CD4-positive, alpha-beta T cell (primary cell): Measurements from ENCODE around the gene TYSND1. TPM values are rescaled to one million over a fixed set of nuclear protein-coding genes. Genes with fewer than 3 reads are reported as not detected.

Source experiments
- ATAC-seq: fragments of 200-7000 bp; cut with Tn5 transposase; one replicate; pipeline ENCODE4 v1.10.0; 2022; ENCODE audit warnings: mild to moderate bottlenecking; ENCODE audit not compliant: poor library complexity
- CTCF ChIA-PET: fragments of 350-600 bp; sonication (Branson Sonifier 250); formaldehyde crosslinking; loops from one replicate; lab custom pipeline; 2021; ENCODE audit warnings: antibody characterized with exemption, inconsistent platforms; lab: Charles Lee
- POLR2A ChIA-PET: fragments of 350-600 bp; sonication (Branson Sonifier 250); formaldehyde crosslinking; loops from one replicate; lab custom pipeline; 2021; ENCODE audit warnings: antibody characterized with exemption, inconsistent platforms; lab: Charles Lee
- DNase-seq, 14 experiments: peaks; one replicate each; pipeline ENCODE4 v3.0.0-alpha.2; 2013 to 2020; ENCODE audit warnings: mixed read lengths in 2 of 14
- H3K27ac ChIP-seq, 2 donors: one replicate each; pipeline versions ENCODE4 v1.5.1 to v1.7.0; 2013; ENCODE audit warnings: low read length in 2 of 2, low read depth in 1 of 2, mild to moderate bottlenecking in 1 of 2
- H3K27me3 ChIP-seq, 2 experiments: 1 replicate in 1 of 2; 2 replicates in 1 of 2; pipeline versions ENCODE4 v1.6.1 to v1.7.0; 2013; ENCODE audit warnings: low read length in 2 of 2, control low read depth in 1 of 2, mild to moderate bottlenecking in 1 of 2, moderate library complexity in 1 of 2; ENCODE audit not compliant: insufficient read depth in 2 of 2, control insufficient read depth in 1 of 2
- H3K36me3 ChIP-seq: one replicate; pipeline ENCODE4 v1.6.1; 2013; ENCODE audit warnings: low read length, control low read depth; ENCODE audit not compliant: insufficient read depth
- H3K4me1 ChIP-seq: one replicate; pipeline ENCODE4 v1.6.1; 2013; ENCODE audit warnings: low read length, control low read depth; ENCODE audit not compliant: insufficient read depth
- H3K4me3 ChIP-seq: one replicate; pipeline ENCODE4 v1.5.1; 2013; ENCODE audit warnings: mild to moderate bottlenecking, low read length, moderate library complexity
- H3K9me3 ChIP-seq, 2 experiments: 1 replicate in 1 of 2; 2 replicates in 1 of 2; pipeline versions ENCODE4 v1.6.1 to v1.7.0; 2013; ENCODE audit warnings: low read length in 2 of 2, mild to moderate bottlenecking in 2 of 2, control low read depth in 1 of 2, moderate library complexity in 1 of 2; ENCODE audit not compliant: control insufficient read depth in 1 of 2, insufficient read depth in 1 of 2
- H3K27ac Mint-ChIP-seq: one replicate; pipeline ENCODE4 v1.8.0; 2020; ENCODE audit warnings: mixed read lengths
- H3K27me3 Mint-ChIP-seq: one replicate; pipeline ENCODE4 v1.8.0; 2021; ENCODE audit warnings: mixed read lengths
- H3K36me3 Mint-ChIP-seq: one replicate; pipeline ENCODE4 v1.8.0; 2021; ENCODE audit warnings: low read depth, mixed read lengths
- H3K4me1 Mint-ChIP-seq: one replicate; pipeline ENCODE4 v1.8.0; 2021; ENCODE audit warnings: low read depth, mixed read lengths
- H3K4me3 Mint-ChIP-seq: one replicate; pipeline ENCODE4 v1.8.0; 2020; ENCODE audit warnings: mild to moderate bottlenecking, mixed read lengths
- H3K9me3 Mint-ChIP-seq: one replicate; pipeline ENCODE4 v1.8.0; 2020; ENCODE audit warnings: mixed read lengths
- intact Hi-C, 2 experiments: fragments of 100-400 bp; cut with DNase I in 1 of 2; cut with micrococcal nuclease in 1 of 2; formaldehyde crosslinking; loops; one replicate each; pipeline versions ENCODE4 v1.15.1 to v1.9.0; 2023 to 2025; cut with DNase I, micrococcal nuclease
- total RNA-seq, 174 experiments: library from RNA in 2 of 174; stranded (reverse) in 2 of 174; gene quantifications; one replicate each; pipeline ENCODE4 v1.2.3 and lab custom pipeline; 2021 to 2026
- TF ChIP-seq, protein P1 (sequence below): fragments of 200-600 bp; IDR thresholded peaks from one replicate; pipeline ENCODE4 v1.8.0; 2022; ENCODE audit warnings: antibody characterized with exemption, mild to moderate bottlenecking

TYSND1 gene
- total RNA-seq, 2 experiments from 2014 or later, result 12.6 to 13.0 TPM

DNA sequence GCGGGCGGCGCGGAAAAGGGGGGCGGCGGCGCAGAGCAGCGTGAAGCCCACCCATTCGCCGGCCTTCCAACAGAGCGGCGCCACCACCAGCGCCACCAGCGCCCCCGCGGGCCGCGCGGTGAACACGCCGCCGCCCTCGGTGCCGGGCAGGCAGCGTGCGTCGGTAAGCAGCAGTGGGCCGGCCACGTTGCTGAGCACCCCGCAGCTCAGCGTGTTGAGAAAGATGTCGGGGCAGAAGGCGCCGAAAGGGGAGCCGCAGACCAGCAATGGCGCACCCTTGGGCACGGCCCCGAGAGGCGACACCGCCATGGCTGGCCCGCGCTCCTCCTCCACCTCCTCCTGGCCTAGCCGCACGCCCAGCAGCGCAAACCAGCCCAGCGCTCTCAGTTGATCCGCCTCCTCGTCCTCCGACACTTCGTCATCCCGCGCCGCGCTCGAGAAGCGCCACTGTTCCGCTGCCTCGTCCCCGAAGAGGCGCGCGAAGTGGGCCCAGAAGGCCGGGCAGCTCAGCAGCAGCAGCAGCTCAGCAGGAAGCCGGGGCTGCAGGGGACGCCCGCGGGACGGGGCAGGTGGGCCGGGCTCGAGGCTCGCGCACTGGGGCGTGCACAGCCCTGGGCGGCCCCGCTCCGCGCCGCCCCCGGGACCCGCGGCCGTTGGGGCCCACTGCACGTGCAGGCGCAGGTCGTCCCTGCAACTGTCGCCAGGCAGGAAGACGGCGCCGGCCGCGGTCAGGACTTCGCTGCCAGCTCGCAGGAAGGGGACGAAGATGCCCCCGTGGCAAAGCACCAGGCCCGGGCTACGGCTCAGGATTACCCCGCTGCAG, 623 bp downstream of the TYSND1 start:
- TF ChIP-seq, protein P1, sequence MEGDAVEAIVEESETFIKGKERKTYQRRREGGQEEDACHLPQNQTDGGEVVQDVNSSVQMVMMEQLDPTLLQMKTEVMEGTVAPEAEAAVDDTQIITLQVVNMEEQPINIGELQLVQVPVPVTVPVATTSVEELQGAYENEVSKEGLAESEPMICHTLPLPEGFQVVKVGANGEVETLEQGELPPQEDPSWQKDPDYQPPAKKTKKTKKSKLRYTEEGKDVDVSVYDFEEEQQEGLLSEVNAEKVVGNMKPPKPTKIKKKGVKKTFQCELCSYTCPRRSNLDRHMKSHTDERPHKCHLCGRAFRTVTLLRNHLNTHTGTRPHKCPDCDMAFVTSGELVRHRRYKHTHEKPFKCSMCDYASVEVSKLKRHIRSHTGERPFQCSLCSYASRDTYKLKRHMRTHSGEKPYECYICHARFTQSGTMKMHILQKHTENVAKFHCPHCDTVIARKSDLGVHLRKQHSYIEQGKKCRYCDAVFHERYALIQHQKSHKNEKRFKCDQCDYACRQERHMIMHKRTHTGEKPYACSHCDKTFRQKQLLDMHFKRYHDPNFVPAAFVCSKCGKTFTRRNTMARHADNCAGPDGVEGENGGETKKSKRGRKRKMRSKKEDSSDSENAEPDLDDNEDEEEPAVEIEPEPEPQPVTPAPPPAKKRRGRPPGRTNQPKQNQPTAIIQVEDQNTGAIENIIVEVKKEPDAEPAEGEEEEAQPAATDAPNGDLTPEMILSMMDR, result peak; percentile 66
- peak overlapping the region; percentile 82 for H3K4me3 ChIP-seq
- peaks cover 32% of the 10 kb centered on the region for H3K4me1 ChIP-seq
- peak overlapping the region; percentile 76 to 87 for H3K27ac ChIP-seq
- DNase-seq (peak; percentile 47 to 90 (median 66)), ATAC-seq (peak; percentile 55)
- Mint-ChIP-seq H3K4me1 (peaks cover 46% of the 10 kb centered on the region), H3K4me3 (peak overlapping the region; percentile 92), H3K27ac (peak overlapping the region; percentile 91), H3K27me3 (no peaks in the 10 kb centered on the region), H3K36me3 (peaks cover 25% of the 10 kb centered on the region), H3K9me3 (no peaks in the 10 kb centered on the region)
- intact Hi-C loops, result loop anchor here (1.0 to 10.0 kb wide), 10 partner anchors 23 to 669 kb away; partner anchors contain the start of genes PPA1 (in 2 of the 2), EIF4EBP2 (in 1 of the 2), SAR1A (in 1 of the 2) and SGPL1 (in 1 of the 2)
- H3K27me3 ChIP-seq, result no peaks in the 10 kb centered on the region
- POLR2A ChIA-PET, result interaction anchor here (0.6 to 3.5 kb wide), 22 partner anchors 10 to 1704 kb away, joined by 3 to 138 read pairs (median 6); partner anchors contain the start of genes AIFM2, EIF4EBP2, PPA1 and SAR1A
- no peaks in the 10 kb centered on the region for H3K9me3 ChIP-seq
- H3K36me3 ChIP-seq, result peaks cover 27% of the 10 kb centered on the region
- CTCF ChIA-PET, result interaction anchor here (0.8 to 4.0 kb wide), 24 partner anchors 10 to 837 kb away, joined by 3 to 64 read pairs (median 6); partner anchors contain the start of genes AIFM2, EIF4EBP2, PPA1 and SAR1A

DNA sequence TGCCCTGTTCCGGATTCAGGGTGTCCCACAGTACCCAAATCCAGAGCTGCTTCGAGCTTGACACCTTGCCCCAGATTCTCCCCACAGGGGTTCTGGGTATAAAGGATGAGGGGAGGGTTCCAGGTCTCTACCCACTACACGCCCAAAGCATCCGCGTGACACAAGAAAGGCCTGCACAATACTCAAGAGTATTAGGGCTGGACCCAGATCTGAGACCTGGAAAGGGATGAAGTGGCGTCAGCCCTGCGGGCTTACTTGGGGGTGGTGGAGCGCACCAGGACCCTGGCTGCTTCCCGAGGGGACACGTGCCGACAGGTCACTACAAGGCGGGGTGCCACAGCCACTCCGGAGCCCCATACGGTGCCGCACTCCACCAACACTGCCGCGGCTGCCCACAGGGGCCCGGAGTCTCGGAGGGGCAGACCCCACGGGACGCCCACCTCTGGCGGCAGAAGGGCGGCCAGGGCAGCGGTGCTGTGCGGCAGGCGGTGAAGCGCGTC, 1.3 kb downstream of the TYSND1 start:
- Mint-ChIP-seq H3K4me1 (peaks cover 45% of the 10 kb centered on the region), H3K9me3 (no peaks in the 10 kb centered on the region), H3K27me3 (no peaks in the 10 kb centered on the region), H3K36me3 (peaks cover 23% of the 10 kb centered on the region), H3K4me3 (peak overlapping the region; percentile 88), H3K27ac (peak overlapping the region; percentile 91)
- Histone ChIP-seq H3K27ac (peak overlapping the region; percentile 62 to 76), H3K4me3 (peak overlapping the region; percentile 82), H3K36me3 (peaks cover 20% of the 10 kb centered on the region), H3K4me1 (peaks cover 32% of the 10 kb centered on the region), H3K9me3 (no peaks in the 10 kb centered on the region), H3K27me3 (no peaks in the 10 kb centered on the region)
- DNase-seq (peak in 2 of 14 experiments; percentile 5 to 8), ATAC-seq (peak; percentile 1)
- ChIA-PET CTCF (interaction anchor here (1.2 to 4.0 kb wide), 15 partner anchors 11 to 236 kb away, joined by 4 to 64 read pairs (median 7); partner anchors contain the start of genes AIFM2, PPA1 and SAR1A), POLR2A (interaction anchor here (0.6 to 3.5 kb wide), 9 partner anchors 11 to 259 kb away, joined by 3 to 138 read pairs (median 13); partner anchors contain the start of genes EIF4EBP2, PPA1 and SAR1A)
- intact Hi-C loops, result loop anchor here (2.0 to 10.0 kb wide), 7 partner anchors 28 to 670 kb away; partner anchors contain the start of genes EIF4EBP2 (in 1 of the 2), PPA1 (in 1 of the 2) and SGPL1 (in 1 of the 2)
- TF ChIP-seq, protein P1, result no peak
